Activated T-cell treated with anti-CD3 and anti-CD28 coated beads, Interleukin-2, amount 50 U/mL, for 72 hours (primary cell): ENCODE data around the gene CDK5R1. TPM values are rescaled to one million over a fixed set of nuclear protein-coding genes. Genes with fewer than 3 reads are reported as not detected.

Source experiments
- ATAC-seq, 2 donors: fragments of 150-1000 bp; cut with Tn5 transposase; replicated peaks in 1 of 2; 2 replicates each; pipeline ENCODE4 v1.10.0; 2021; ENCODE audit warnings: moderate library complexity in 2 of 2, mild to moderate bottlenecking in 1 of 2
- DNase-seq, 2 donors: peaks; one replicate each; pipeline ENCODE4 v3.0.0; 2021 to 2022; ENCODE audit warnings: mixed read lengths in 1 of 2
- H3K27ac Mint-ChIP-seq: one replicate; pipeline ENCODE4 v1.8.0; 2022; ENCODE audit warnings: mild to moderate bottlenecking, moderate library complexity, mixed read lengths
- H3K27me3 Mint-ChIP-seq: one replicate; pipeline ENCODE4 v1.8.0; 2022; ENCODE audit warnings: low read depth, mixed read lengths
- H3K36me3 Mint-ChIP-seq, 2 donors: one replicate each; pipeline ENCODE4 v1.8.0; 2022; ENCODE audit warnings: mixed read lengths in 2 of 2, mild to moderate bottlenecking in 1 of 2; ENCODE audit not compliant: insufficient read depth in 2 of 2
- H3K4me1 Mint-ChIP-seq: one replicate; pipeline ENCODE4 v1.8.0; 2022; ENCODE audit warnings: low read depth, mixed read lengths
- H3K4me3 Mint-ChIP-seq, 2 donors: one replicate each; pipeline ENCODE4 v1.8.0; 2022; ENCODE audit warnings: mild to moderate bottlenecking in 2 of 2, mixed read lengths in 2 of 2, moderate library complexity in 2 of 2
- H3K9me3 Mint-ChIP-seq, 2 donors: one replicate each; pipeline ENCODE4 v1.8.0; 2022; ENCODE audit warnings: mixed read lengths in 2 of 2
- total RNA-seq, 2 donors: library from RNA; stranded (reverse); gene quantifications; one replicate each; pipeline ENCODE4 v1.2.3, GENCODE V29; 2022

Gene CDK5R1
- total RNA-seq, 2 donors from 2014 or later: 22.5 to 24.6 TPM

GRCh38 chr17:32502013-32502412, 15.2 kb downstream of the CDK5R1 start:
- Mint-ChIP-seq H3K36me3 (peaks cover 0 to 3% of the 10 kb centered on the region in 2 donors), H3K27me3 (no peaks in the 10 kb centered on the region), H3K9me3 (no peaks in the 10 kb centered on the region), H3K4me3 (peak overlapping the region; percentile 42 to 62), H3K4me1 (peaks cover 74% of the 10 kb centered on the region), H3K27ac (peak overlapping the region; percentile 88)
- ATAC-seq: no peak
- DNase-seq: no peak

DNA sequence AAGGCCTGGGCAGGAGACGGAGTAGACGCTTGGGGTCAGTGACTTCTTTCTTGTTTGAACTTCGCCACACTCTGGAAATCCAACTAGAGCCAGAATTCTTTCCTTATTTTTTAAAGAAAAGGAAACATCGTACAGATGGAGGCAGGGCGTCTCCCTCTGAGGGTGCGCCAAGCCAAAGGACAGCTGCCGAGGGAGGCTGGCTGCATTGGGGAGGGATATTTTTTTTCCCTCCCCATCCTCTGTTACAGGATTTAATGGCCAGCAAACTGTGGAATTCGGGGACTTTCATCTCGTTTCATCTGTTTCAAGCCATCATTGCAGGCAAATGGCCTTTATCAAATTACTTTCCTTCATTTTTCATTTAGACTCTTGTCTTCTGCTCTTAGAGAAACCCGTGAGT, 15.9 kb downstream of the CDK5R1 start:
- no peak for ATAC-seq
- no peaks in the 10 kb centered on the region for H3K27me3 Mint-ChIP-seq
- H3K27ac Mint-ChIP-seq: peak overlapping the region; percentile 96
- no peak for DNase-seq
- H3K4me1 Mint-ChIP-seq: peaks cover 79% of the 10 kb centered on the region
- H3K36me3 Mint-ChIP-seq: peaks cover 0 to 3% of the 10 kb centered on the region in 2 donors
- no peaks in the 10 kb centered on the region for H3K9me3 Mint-ChIP-seq
- peak overlapping the region; percentile 75 to 89 for H3K4me3 Mint-ChIP-seq

- peak overlapping the region; percentile 75 to 89 for H3K4me3 Mint-ChIP-seq
- ATAC-seq: peak; percentile 94 to 95
- DNase-seq: peak; percentile 56 to 60
- H3K27me3 Mint-ChIP-seq: no peaks in the 10 kb centered on the region
- H3K4me1 Mint-ChIP-seq: peaks cover 78% of the 10 kb centered on the region
- H3K36me3 Mint-ChIP-seq: peaks cover 0 to 3% of the 10 kb centered on the region in 2 donors
- H3K27ac Mint-ChIP-seq: peak overlapping the region; percentile 96
- no peaks in the 10 kb centered on the region for H3K9me3 Mint-ChIP-seq
Observed at GRCh38 chr17:32503251-32504165, 16.7 kb downstream of the CDK5R1 start.

DNA sequence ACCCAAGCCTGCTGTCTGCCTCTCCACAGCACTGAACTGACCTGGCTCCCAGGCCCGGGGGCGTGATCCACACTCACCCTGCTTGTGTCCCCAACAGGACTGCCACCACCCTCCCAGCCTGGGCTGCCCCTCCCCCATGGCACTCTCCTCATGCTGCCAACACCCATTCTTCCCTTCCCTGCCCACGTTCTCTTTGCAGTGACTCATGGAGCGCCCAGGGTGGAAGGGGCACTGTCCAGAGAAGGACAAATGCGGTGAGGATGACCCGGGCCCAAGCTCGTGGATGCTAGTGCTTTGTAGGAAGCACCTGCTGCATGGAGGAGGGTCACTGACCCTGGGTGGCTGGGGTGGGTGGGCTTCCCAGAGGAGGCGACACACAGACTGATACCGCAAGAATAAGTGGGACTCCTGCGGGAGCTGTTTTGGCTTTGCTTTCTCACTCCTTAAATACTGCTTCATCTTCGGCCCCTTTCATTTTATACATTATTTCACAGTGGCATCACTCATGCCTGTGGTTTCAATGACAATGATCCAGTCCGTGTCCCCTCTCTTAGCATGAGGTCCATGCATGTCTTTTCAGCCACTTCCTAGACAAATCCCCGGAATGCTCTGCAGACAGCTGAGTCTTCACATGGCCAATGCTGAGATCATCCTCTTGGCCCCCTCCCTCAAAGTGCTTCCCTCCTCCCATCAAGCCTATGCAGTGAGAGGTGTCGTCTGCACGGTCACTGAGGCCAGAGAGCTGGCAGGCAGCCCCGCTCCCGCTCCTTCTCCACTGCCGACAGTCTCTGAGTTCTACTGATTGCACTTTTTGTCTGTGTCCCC, 17.6 kb downstream of the CDK5R1 start:
- H3K27me3 Mint-ChIP-seq: no peaks in the 10 kb centered on the region
- DNase-seq (peak in 1 of 2 donors; percentile 55), ATAC-seq (no peak)
- H3K36me3 Mint-ChIP-seq: peaks cover 0 to 3% of the 10 kb centered on the region in 2 donors
- H3K4me3 Mint-ChIP-seq: peak overlapping the region; percentile 75 to 89
- no peaks in the 10 kb centered on the region for H3K9me3 Mint-ChIP-seq
- H3K4me1 Mint-ChIP-seq: peaks cover 82% of the 10 kb centered on the region
- peak overlapping the region; percentile 96 for H3K27ac Mint-ChIP-seq

DNA sequence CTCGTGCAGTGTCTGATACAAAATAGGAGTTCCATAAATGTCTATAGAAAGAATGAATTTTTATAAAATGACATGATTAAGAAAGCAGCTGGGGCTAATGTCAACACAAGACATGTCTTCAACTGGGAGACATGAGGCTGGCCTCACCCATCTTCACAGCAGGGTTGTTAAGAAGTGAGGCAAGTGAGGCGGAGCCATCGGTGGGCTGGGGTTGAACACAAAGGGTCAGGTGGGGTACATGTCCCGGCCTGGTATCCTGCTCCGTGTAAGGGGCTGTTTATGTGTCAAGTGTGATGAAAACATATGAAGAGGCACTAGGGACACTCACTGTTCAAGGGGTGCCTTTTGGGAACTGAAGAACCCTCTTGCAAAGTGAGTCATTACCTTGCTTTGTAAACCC, 22.1 kb downstream of the CDK5R1 start:
- peaks cover 72% of the 10 kb centered on the region for H3K4me1 Mint-ChIP-seq
- H3K4me3 Mint-ChIP-seq: no peak overlapping the region
- DNase-seq (no peak), ATAC-seq (no peak)
- H3K9me3 Mint-ChIP-seq: no peaks in the 10 kb centered on the region
- H3K27ac Mint-ChIP-seq: no peak overlapping the region
- H3K27me3 Mint-ChIP-seq: no peaks in the 10 kb centered on the region
- no peaks in the 10 kb centered on the region for H3K36me3 Mint-ChIP-seq

DNA sequence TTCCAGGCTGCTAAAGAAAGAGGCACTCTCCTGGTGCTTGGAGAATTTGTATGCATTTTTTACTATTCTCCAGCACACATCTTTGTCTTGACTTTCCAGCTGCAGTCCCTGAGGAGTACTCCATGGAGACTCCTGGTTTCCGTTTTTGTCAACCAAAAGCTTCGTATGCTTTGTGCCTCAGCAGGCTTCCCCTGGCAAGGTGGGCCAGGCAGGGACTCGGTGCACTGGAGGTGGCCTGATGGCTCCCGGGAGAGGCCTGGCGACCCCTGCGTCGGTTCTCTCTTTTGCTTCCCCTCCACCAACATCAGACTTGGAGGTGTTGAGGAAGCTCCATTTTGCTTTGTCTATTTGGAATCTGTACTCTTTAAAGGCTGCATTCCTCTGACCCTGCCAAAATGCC, 23.7 kb downstream of the CDK5R1 start:
- no peaks in the 10 kb centered on the region for H3K9me3 Mint-ChIP-seq
- H3K4me3 Mint-ChIP-seq: no peak overlapping the region
- no peaks in the 10 kb centered on the region for H3K27me3 Mint-ChIP-seq
- ATAC-seq (no peak), DNase-seq (no peak)
- no peak overlapping the region for H3K27ac Mint-ChIP-seq
- H3K4me1 Mint-ChIP-seq: peaks cover 67% of the 10 kb centered on the region
- no peaks in the 10 kb centered on the region for H3K36me3 Mint-ChIP-seq

- H3K4me3 Mint-ChIP-seq: no peak overlapping the region
- no peak overlapping the region for H3K27ac Mint-ChIP-seq
- peaks cover 72% of the 10 kb centered on the region for H3K4me1 Mint-ChIP-seq
- no peaks in the 10 kb centered on the region for H3K9me3 Mint-ChIP-seq
- ATAC-seq (no peak), DNase-seq (no peak)
- no peaks in the 10 kb centered on the region for H3K27me3 Mint-ChIP-seq
- no peaks in the 10 kb centered on the region for H3K36me3 Mint-ChIP-seq
Observed at GRCh38 chr17:32512328-32512727, 25.5 kb downstream of the CDK5R1 start.

DNA sequence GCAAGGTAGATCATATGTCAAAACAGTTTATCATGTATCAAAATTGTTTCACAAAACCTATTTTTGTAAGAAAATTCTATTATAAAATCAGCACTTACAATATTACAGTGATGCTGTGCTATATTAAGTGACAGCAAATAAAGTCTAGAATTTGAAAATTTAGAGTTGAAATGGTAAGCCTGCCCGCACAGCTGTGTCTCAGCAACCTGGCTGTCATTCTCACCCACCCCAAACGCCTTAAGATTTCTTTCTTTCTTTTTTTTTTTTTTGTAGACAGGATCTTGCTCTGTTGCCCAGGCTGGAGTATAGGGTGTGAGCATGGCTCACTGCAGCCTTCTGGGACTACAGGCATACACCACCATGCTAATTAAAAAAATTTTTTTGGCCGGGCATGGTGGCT, 26.8 kb downstream of the CDK5R1 start:
- H3K27ac Mint-ChIP-seq: no peak overlapping the region
- DNase-seq (no peak), ATAC-seq (no peak)
- no peaks in the 10 kb centered on the region for H3K36me3 Mint-ChIP-seq
- H3K27me3 Mint-ChIP-seq: no peaks in the 10 kb centered on the region
- H3K4me3 Mint-ChIP-seq: no peak overlapping the region
- no peaks in the 10 kb centered on the region for H3K9me3 Mint-ChIP-seq
- H3K4me1 Mint-ChIP-seq: peaks cover 76% of the 10 kb centered on the region

GRCh38 chr17:32514606-32515005, 27.8 kb downstream of the CDK5R1 start:
- Mint-ChIP-seq H3K27me3 (no peaks in the 10 kb centered on the region), H3K36me3 (no peaks in the 10 kb centered on the region), H3K4me1 (peaks cover 76% of the 10 kb centered on the region), H3K9me3 (no peaks in the 10 kb centered on the region), H3K4me3 (no peak overlapping the region), H3K27ac (no peak overlapping the region)
- DNase-seq: no peak
- no peak for ATAC-seq

DNA sequence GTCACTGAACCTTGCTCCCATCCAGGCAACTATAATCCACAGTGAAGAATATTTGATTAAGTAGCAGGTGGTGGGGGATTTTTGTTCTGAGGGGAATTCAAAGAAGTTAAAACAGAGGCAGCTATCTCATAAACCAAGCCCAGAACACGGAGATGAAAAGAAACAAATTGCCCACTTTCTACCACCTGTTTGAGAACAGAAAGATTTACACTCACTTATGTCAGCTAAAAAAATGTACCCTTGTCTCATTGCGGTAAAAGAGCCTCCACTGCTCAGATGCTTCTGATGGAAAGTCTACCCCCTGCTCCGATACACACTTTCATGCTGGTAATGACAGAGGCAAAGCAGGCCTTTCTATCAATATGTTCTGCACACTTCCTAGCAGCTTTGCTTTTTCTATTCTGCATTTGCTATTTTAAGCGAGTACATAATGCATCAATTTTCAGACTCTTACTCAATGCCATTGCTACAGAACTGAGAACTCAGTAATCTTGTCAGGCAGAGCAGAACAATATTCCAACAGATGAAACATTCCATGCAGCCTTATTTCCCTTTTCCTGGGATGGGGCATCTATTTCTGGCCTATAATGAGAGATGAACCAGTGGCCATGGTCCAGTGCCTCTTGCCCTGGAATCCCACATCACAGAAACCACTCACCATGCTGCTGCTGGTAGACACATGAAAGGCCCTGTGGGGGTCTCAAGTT, 29.0 kb downstream of the CDK5R1 start:
- peaks cover 83% of the 10 kb centered on the region for H3K4me1 Mint-ChIP-seq
- ATAC-seq (peak; percentile 29 to 53), DNase-seq (peak in 1 of 2 donors; percentile 40)
- peak overlapping the region; percentile 55 to 56 for H3K4me3 Mint-ChIP-seq
- H3K9me3 Mint-ChIP-seq: no peaks in the 10 kb centered on the region
- H3K27me3 Mint-ChIP-seq: no peaks in the 10 kb centered on the region
- no peaks in the 10 kb centered on the region for H3K36me3 Mint-ChIP-seq
- H3K27ac Mint-ChIP-seq: peak overlapping the region; percentile 18

DNA sequence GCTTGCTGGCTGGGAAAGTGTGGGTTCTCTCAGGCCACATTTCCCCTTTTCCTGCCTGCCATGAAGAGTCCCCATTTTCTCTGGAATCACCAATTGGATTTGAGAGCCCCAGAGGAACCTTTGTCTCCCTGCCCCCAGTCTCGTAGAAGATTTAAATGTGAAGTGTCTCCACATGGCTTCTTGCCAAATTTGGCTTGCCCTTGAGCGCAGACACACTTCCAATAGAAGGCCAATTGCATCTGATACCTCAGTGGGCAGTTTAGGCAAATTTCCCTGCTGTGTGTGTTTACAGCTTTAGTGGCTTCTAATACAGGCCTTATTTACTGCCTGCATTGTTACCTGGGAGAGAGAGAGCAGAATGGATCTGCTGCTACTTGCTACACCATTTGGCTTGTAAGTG, 29.7 kb downstream of the CDK5R1 start:
- Mint-ChIP-seq H3K36me3 (no peaks in the 10 kb centered on the region), H3K9me3 (no peaks in the 10 kb centered on the region), H3K27me3 (no peaks in the 10 kb centered on the region), H3K4me3 (peak overlapping the region in 1 of 2 donors; percentile 59), H3K27ac (no peak overlapping the region), H3K4me1 (peaks cover 84% of the 10 kb centered on the region)
- ATAC-seq: no peak
- no peak for DNase-seq

DNA sequence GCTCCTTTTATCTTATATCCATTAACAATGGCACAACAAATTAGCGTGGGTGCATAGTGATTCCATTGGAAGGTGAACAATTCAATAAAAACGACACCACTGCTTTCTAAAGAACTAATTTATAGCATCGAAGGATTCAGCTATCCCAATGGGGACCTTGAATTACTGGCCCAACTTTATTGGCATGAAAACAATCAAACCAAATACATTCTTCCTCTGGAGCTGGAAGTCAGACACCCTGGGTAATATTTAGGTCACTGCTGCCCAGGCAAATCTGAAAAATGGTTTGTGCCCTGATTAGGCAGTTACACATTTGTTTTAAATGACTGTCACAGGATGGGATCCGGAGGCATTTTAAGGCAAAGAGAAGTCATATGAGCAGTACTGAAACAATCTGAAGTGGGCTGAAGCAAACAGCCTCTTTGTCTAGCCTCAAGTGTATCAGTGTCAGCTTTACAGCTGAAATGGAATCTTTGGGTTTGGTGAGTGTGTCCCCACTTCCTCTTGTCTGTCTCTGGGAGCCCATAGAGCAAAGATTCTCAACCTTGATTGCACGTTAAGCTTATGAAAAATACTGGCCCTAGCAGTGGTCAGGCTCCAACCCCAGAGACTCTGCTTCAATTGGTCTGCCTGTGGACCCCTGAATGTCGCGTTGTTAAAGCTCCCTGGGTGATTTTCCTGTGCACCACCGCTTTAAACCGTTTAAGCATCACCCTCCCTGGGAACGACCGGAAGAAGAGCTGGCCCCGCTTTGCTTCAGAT, 30.3 kb downstream of the CDK5R1 start:
- H3K4me1 Mint-ChIP-seq: peaks cover 91% of the 10 kb centered on the region
- ATAC-seq: peak; percentile 33 to 45
- H3K9me3 Mint-ChIP-seq: no peaks in the 10 kb centered on the region
- H3K27me3 Mint-ChIP-seq: no peaks in the 10 kb centered on the region
- H3K4me3 Mint-ChIP-seq: peak overlapping the region; percentile 59 to 60
- no peaks in the 10 kb centered on the region for H3K36me3 Mint-ChIP-seq
- H3K27ac Mint-ChIP-seq: peak overlapping the region; percentile 30
- no peak for DNase-seq
